AG08396 (cell line): Measurements from ENCODE around the gene DNAJC17.

Experiments
- DNase-seq: peaks from one replicate; pipeline ENCODE4 v3.0.0; 2012; ENCODE audit warnings: low spot score, mixed read lengths

DNAJC17 gene

DNA sequence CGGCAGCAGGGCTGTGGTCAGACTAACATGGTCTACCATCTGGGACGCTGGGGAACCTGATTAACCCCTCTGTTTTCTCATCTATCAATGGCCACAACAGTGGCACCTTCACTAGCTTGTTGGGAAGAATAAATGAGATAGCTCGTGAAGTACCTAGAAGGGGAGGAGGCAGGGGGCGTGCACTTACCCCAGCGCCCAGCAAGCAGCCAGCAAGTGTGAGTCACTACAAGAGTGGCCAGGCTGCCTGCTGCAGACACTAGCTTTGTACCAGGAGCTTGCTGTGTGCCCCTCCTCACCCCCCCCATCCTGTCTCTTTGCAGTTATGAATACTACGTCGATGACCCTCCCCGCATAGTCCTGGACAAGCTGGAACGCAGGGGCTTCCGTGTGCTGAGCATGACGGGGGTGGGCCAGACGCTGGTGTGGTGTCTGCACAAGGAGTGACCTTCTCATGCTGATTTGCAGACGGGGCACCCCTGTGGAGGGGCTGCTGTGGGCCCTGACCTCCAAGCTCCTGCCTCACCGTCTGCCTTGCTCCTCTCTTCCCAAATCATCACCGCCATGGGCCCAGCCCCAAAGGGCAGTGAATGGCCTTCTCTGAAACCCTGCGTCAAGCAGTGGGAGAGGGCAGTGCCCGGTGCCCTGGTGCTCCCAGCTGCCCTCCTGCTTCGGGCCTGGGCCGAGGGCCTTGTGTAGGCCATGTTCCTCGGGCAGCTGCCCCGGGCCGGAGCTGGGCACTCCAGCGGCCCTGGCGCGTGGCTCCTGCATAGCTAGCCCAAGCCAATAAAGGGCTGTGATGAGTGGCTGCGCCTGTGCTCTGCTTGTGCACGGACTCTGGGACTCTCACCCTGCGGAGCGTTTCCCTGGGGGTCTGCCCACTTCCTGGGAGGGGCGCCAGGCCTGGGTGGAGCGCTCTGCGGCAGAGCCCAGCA is 40.1 kb downstream of the DNAJC17 start:
- no peak for DNase-seq

DNA sequence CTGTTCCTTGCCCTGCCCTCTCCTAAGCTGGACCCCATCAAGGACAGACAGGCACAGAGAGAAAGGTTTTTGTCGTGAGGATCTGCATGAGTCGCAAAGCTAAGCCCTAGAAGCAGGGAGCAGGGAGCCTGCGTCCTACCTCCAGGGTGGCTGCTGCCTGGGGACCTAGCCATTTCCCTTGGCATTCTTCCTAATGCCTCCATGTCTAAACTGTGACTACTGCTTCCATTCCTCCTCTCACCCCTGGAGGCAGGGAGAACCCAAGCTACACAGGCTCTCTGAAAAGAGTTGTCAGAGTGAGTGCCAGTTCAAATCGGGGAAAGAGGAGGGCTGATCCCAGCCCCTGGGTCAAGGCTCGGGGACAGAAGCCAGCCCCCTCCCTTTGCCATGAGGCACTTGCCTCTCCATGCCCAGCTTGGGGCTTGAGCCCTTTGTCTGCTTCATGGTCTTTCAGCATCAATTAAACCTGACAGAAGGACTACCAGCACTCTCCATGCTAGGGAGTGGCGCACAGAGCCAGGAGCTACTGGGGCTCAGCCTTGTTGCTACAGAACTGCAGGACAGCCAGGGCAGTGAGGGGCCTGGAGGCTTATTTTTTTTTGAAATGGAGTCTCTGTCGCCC is 41.0 kb downstream of the DNAJC17 start:
- DNase-seq = no peak

DNA sequence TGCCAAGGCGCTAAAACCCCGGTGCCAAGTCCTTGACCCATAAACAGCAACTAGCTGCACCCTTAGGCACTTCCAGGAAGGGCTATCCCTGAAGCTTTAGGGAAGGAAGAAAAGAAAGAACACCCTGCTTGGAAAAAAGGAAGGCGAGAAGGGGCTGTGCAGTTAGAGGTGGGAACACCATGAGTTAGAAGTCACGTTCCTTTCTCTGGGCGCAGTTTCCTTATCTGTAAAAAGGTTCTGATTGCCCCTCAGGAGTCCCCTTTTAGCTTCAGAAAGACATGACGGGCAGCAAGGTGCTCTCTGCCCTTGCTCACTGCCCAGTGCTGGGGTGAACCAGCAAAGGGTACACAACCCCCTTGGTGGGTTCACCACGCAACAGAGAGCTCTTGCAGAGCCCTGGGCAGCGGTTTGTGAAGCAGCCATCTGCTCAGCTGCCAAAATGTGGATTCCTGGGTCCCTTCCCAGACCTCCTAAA is 42.6 kb downstream of the DNAJC17 start:
- no peak for DNase-seq

DNA sequence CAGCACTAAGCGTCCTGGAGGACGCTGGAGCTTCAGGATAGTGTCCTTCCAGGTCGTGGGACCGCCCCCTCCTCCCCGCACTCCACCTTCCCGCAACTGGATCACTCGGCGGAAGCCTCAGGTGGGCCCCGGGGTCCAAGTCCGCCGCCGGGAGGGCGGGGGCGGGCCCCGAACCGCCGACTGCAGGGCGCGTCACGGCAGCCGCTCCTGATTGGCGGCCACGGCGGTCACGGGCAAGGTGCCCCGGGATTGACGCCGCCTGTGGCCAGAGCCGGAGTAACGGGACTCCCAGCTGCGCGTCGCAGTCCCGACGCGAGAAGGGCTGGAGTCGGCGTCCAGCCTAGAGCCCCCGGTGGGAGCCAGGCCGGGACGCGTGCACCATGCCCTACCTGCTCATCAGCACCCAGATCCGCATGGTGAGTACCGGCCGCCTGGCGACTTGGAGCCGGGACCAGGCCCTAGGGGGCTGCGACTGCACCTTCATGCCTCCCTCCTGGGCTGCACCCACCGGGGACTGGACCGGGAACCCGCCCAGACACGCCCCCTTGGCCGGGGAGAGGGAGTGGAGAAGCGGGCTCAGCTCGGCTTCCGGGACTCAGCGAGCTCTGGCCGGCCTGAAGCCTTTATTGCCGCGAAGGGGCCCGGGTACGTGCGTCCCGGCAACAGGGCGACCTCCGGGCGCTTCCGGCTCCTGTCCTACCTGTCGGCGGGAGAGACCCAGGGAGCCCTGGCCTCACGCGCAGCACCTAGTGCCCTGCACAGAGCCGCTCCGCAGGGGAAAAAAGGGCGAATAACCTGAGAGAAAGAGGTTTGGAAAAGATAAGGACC is 43.3 kb downstream of the DNAJC17 start, which contains the start of gene GCHFR:
Gene GCHFR (plus strand): TSS at position 268 of the 828 bp plus-strand sequence. CDS start 113 bp downstream, at position 381.
- peak; percentile 90 for DNase-seq

DNA sequence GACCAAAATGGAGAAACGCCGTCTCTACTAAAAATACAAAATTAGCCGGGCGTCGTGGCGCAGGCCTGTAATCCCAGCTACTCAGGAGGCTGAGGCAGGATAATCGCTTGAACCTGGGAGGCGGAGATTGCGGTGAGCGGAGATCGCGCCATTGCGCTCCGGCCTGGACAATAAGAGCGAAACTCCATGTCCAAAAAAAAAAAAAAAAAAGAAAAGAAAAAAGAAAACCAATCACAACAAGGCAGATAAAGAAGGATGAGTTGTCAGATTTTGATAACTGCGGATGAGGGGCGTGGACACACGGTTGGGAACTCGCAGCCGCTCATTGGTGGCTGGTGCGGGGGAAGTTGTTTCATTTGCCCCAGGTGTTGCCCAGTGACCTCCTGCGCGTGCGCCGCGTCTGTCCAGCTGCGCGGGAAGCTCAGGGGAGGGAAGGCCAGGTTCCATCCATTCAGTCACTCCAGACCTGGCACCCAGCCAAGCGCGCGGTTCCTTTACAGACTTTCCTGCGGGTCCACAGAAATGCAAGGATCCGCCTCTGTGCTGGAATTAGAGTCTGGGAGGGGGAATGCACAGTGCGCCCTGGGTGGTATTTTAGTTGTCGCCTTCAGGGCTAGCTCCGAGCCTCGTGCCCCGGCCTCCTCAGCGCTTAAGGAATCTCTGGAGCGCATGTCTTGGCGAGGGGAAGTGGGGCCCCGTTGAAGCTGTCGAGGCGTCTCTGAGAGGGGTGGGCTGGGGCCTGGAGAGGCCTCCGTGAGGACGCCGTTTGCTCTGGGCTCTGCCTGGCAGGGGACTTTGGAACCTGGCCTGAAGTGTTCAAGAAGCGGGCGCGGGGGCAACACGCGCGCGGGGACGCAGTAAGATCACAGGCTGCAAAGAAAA is 44.1 kb downstream of the DNAJC17 start:
- no peak for DNase-seq

DNA sequence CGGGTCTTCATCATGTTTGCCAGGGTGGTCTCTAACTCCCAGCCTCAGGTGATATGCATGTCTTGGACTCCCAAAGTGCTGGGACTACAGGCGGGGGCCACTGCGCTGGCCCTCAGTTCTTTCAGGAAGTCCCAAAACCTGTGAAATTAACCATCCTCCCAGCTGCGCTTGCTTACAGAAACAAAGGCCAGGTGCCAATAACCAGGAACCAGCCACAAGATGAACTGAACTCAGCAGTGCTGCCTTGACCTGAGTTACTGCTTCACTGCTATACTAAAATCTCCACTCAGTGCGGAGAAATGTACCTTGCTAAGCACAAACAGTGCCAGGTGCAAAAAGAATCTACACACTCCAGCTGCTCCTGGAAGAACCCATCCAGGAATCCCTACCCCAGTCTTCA is 47.3 kb downstream of the DNAJC17 start:
- DNase-seq = no peak

DNA sequence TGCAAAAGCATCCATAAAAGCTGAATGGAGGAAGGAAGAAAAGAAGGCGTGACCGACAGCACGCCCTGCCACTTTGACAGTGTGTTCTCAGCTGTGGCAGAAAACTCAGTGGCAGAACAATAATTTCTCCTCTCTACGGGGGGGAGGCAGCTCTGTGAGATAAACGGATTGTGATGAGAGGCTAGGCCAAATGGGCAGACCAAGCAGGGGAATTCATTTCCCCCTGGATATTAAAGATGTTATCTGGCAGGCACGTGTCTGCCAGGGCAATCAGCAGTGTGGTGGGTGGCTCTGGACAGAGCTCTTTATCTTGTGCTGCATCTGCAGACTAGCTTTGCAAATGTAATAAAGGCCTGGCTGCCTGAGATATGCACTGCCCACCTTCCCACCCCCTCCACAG is 50.3 kb downstream of the DNAJC17 start:
- DNase-seq = no peak

DNA sequence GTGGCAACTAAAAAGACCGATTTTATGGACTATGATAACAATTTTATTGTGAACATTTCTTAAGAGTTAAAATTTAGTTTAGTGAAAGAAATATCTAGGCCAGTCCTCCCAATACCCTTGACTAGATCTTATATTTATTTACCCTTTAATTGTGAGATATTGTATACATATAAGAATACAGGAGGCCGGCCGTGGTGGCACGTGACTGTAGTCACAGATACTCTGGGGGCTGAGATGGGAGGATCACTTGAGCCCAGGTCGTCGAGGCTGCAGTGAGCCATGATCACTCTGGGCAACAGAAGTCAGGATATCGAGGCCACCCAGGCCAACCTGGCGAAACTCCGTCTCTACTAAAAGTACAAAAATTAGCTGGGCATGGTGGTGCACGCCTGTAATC is 51.5 kb downstream of the DNAJC17 start:
- DNase-seq = no peak

DNA sequence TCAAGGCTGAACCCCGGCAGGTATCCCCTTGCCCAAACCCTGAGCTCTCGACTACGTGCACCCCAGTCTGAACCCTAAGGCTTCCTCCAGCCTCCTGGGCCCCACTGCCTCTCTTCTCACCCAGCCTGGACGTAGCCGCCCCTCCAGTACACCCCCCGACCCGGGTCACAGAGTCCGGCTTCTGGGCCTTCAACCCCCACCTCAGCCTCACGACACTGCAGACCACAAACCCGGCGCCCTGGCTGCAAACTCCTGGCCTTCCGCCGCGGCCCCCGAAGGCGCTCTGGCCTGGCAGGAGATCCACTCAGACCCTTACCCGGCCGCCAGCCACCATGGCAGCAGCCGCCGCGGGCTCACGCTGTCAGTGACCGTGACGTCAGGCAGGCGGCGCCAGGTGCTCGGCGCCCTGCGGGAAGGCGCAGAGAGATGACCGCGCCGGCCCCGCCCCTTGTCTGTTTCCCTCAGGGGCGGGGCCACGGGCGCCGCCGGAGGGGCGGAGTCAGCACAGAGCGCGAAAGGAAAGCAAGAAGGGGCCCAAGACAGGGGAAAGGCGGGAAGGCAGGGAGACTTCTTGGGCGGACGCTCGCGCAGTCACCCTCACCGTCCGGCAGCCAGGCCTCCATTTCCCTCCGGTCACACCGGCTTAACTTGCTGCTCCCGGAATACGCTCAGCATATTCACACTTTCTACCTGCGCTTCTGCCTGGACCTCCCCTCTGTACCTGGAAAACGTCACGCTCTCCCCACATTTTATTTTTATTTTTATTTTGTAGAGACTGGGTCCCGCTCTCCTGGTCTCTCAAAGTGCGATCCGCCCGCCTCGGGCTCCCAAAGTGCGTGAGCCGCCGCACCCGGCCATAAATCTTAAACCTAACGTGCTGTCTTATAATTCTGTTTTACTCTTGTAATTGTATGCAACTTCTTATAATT is 52.1 kb downstream of the DNAJC17 start, which contains the start of gene RMDN3:
Gene RMDN3 (minus strand): TSS at position 372 of the 929 bp plus-strand sequence. CDS start 471 bp downstream, outside the sequence.
- DNase-seq = peak; percentile 97

DNA sequence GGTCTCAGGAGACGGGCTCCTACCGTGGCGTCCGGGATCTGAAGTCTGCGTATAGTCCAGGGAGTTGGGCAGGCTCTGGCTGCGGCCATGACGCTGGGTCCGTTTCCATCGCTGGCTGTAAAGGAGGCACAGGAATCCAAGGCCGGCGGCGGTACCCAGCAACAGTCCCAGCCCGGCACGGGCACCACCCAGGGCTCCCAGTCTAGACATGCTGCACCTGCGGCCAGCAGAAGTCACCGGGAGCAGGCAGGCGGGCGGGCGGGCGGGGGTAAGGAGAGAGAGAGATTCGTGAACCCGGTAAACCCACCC is 52.7 kb downstream of the DNAJC17 start:
- DNase-seq = no peak

DNA sequence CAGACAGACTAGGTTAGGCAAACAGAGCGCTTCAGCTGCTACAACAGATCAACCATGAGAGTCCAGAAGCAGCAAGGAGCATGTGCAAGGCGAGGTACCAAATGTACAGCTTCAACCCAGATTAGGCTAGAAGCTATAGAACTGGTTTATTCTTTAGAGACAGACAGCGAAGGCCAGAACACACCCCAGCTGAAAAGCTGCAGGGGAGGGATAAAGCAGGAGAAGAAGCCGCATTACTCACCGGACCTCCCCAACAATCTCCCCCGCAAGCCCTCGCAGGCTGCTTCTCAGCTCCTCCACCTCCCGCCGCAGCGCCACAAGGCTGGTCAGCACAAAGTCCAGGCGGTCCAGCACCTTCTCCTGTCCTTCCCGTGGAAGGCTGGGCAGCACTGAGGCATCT is 55.5 kb downstream of the DNAJC17 start:
- DNase-seq = no peak

DNA sequence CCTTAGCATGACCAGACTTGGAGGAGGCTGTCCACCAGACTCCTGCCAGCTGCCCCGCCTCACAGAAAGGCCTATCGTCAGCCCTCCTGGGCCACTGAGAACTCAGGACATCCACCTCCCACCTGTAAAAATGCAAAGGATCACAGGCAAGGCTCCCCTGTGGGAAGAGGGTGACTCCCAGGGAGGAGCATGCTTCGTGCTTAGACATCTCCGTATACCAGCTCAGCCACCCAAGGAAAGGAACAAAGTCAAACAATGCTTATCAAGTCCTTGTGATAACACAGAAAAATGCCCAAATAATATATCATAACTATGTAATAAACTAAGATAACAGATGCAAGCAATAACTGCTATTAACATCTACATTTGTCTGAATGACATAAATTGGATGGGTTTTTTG is 56.4 kb downstream of the DNAJC17 start:
- no peak for DNase-seq

DNA sequence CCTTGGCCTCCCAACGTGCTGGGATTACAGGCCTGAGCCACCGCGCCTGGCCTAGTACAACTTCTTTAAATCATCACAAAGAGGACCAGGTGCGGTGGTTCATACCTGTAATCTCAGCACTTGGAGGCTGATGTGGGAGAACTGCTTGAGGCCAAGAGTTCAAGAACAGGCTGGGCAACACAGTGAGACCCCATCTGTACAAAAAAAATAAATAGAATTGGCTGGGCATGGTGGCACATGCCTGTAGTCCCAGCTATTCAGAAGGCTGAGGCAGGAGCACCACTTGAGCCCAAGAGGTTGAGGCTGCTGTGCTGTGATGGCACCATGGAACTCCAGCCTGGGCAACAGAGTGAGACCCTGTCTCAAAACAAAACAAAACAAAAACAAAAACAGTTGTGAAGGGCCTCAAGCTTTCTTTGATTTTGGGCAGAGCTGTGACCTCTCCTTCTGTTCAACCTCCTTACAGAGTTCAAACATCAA is 58.1 kb downstream of the DNAJC17 start:
- no peak for DNase-seq

DNA sequence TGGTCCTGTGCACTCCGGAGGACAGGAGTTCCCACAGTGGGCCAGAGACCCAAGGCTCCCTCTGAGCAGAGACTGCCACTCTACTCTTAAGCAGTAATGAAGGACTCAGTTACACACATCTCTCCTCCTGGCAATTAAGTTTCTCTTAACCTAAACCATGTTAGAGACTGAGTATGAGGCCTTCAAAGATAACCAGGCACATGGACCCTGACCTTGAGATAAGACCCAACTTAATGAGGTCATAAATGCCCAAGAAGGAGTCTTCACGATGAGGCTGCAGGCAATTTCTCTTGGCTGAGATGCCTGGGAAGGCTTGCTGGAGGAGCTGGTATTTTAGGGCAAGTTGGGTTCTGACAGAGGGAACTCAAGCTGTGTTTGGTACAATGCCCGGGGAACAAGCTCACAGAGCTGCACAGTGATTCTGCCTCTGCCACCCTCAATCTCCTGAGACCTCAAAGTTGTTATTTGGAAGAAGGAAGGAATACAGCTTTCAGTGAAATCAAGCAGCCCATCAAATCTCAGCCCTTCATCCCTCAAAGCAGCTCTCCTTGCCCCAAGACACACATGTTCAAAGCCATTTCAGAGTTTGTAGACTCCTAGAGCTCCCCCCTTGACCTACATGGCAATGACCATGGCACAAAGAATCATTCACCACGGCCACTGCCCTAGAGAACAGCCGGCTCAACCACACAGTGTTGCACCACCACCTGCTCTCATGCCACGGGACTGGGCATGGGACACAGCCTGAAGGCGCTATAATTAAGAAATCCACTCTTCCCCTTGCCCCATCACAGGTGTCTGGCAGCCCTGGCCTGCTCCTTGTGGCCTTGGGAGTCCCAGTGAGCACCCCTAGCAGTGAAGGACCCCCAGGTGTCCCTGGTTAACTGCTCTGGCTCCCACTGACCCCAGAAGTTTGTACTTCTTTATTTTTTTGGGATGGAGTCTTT is 59.3 kb downstream of the DNAJC17 start:
- no peak for DNase-seq

DNA sequence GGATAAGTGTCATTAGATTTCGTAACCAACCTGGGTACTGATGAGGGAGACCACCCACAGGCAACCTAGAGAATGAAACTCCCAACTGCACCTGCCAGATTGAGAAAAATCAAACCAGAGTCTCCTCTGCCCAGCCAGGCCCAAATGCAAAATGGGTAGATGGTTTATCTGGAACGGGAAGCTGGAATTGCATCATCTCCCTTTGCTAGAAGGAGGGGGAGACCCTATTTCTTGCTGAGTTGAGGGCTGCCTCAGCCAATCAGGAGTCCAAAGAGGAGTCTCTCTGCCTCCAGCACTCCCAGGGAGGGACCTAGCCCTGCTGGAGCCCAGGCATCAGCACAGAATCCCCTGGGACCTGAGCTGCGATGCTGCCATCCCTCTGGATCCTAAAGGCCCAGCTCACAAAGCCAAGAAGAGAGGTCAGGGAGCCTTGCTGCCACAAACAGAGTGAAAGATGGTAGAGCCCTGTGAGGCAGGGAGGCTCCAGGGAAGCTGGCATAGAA is 60.3 kb downstream of the DNAJC17 start:
- no peak for DNase-seq

DNA sequence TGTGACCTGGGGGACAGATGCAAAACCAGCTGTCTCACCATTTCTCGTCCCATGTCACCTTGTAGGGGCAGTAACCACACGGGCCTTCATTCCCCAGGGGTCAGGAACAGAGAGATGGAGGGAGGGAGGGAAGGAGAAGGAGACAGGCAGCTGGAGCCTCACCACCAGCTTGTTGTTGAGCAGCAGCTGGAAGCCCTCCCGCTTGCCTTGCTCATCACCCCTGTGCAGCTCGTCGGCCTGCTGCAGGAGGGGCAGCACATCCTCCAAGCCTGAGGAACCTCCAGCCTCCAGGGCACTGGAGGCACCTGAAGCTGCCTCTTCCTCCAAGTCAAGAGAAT is 62.5 kb downstream of the DNAJC17 start:
- no peak for DNase-seq

DNA sequence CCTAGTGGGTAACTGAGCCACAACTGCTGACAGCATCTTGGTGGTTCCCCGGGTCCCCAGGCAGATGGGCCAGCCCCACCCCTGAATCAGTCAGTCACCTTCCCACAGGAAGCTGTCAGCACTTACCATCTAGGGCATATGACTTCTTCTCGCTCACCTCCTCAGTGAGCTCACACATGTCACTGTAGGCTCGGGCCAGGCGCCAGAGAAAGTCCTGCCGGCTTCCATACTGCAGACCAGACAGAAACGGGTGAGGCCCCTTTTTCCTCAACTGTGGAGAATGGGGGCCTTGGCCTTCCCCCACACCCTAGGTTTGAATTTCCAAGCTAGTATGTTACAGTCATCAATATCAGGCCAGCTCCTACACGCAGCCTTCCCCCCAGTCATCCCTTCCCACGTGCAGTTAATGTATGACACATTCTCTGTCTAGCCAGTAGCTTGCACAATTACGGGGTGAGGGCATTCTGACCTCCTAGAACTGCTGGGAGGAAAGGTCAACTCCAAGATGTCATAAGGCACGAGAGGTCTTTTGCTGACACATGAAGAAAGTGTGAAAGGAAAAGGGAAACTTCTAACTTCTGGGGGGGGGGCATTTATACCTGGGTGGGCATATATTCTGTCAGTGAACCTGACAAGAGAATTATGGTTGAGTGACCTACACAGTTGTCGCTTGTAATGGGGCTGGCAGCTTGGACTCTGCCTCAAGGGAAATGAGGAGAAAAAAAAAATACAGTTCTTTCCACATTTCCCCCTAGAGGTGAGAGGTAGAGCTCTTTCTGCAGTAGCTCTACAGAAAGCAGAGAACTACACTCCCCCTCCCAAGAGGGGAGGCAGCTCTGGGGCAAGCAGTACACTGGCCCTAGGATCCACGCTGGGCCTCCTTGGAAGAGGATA is 63.1 kb downstream of the DNAJC17 start:
- peak; percentile 60 for DNase-seq

DNA sequence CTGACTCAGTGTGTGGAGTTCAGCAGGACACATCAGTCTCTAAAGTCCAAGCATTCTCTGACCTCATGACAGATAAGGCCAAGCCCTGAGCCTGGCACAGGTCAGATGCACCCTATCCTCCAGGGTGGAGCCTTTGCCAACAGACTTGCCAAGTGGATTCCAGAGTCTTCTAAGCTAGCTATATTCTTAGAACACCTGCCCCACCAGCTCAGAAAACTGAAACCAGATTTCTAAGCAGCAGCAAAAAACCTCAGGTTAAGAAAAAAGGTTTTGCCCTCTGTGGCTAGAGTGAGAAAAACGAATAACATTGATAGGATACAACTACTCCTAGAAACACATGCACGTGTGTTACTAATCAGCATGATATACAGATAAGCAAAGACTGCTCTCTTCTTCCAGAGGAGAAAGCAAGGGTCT is 63.8 kb downstream of the DNAJC17 start:
- DNase-seq = no peak
